GM04503 (cell line): ENCODE results near the gene DLG2.

Experiments
- DNase-seq: peaks from one replicate; pipeline ENCODE4 v3.0.0-alpha.2; 2012; ENCODE audit warnings: low read depth

Gene DLG2

DNA sequence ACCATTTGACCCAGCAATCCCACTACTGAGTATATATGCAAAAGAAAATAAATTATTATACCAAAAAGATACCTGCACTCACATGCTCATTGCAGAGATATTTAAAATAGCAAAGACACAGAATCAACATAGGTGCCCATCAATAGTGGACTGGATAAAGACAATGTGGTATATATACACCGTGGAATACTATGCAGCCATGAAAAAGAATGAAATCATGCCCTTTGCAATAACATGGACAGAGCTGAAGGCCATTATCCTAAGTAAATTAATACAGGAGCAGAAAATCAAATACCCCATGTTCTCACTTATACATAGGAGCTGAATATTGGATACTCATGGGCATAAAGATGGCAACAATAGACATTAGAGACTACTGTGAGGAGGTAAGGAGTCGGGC lies 68.7 kb downstream of the DLG2 start:
- DNase-seq = no peak

DNA sequence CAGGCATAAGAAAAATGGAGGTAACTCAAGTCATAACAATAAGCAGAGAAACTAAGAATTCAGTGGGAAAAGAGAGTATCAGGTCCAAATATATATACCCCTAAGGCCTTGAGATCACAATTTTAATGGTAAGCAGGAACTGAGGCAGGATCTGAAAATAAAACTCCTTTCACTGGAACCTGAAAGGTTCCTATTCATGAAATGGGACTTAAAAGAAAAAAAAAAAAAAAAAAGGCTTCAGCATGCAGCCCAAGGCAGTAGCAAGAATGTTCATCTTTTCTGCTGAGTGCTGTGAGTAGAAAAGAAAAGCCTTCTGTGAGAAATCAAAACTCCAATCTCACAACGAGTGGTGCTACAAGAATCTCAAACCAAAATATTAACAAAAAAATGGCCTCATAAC lies 75.3 kb downstream of the DLG2 start:
- DNase-seq = no peak

DNA sequence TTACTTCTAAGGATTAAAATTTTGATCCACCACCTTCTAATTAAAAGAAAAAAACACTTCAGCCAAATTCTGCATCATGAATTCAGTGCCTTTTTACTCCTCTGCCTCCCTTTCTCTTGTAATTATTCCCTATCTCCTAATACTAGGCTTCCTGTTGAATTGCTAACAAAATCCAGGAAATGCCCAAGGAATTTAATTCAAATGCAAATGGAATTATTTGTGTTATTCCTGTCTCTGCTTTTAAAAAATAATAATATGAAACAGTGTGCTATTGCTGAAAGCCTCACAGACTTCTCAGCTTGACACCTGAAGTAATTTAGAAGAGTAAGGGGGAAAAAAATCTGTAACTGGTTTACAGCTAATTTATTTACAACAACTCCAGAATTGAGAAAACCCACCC lies 85.5 kb downstream of the DLG2 start:
- no peak for DNase-seq

DNA sequence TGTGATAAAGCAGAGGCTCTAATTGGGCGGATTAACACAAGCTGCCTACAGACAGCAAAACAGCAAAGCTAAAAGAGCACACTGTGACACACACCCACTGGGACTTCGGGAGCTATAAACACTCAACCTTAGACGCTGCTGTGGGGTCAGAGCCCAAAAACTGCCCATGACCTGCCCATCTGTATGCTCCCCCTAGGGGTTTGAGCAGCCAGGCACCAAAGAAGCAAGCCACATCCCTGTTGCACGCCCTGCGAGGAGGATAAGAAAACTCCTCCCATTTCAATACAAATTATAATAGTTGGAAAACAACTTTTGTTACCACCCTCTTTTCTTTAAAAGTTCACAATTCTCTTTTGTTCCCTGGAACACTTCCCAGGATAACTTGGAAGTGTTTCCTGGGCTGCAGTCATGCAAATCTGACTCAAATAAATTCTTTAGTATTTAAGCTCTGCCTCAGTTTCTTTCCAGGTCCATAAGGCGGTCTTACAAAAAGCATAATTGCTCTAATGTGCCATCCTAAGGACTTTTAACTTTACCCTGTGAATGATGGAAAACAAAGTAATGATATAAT lies 86.4 kb downstream of the DLG2 start:
- DNase-seq = no peak

DNA sequence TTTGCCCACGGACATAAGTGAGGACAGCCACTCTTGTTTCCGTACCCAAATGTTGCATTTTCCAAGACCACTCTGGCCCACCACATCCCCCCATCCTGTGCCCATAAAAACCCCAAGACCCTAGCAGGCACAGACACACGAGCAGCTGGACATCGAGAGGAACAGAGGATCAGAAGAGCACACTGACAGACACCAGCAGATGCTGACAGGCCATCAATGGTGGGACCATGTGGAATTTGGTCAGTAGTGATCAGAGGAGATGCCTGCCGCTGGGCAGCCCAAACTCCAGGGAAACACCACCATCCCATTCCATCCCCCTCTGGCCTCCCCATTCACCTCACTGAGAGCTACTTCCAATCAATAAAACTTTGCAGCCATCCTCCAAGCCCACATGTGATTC lies 87.0 kb downstream of the DLG2 start:
- no peak for DNase-seq

DNA sequence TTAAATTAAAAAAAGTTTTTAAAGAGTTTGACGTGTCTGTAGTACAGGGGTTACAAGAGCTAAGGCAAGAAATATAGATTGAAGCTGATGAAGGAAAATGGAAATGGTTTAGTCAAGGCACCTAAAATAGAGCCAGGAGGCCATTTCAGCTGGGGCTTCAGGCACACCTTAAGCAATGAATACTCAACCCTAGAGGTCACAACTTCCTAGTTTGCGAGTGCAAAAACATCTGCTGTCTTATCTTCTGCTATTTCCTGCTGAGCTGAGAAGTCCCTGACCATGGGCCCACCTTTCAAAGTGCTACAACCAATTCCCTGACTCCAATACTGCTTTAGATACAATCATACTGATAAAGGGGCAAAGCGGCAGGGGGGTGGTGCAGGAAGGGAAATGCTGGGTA lies 87.4 kb downstream of the DLG2 start:
- no peak for DNase-seq

DNA sequence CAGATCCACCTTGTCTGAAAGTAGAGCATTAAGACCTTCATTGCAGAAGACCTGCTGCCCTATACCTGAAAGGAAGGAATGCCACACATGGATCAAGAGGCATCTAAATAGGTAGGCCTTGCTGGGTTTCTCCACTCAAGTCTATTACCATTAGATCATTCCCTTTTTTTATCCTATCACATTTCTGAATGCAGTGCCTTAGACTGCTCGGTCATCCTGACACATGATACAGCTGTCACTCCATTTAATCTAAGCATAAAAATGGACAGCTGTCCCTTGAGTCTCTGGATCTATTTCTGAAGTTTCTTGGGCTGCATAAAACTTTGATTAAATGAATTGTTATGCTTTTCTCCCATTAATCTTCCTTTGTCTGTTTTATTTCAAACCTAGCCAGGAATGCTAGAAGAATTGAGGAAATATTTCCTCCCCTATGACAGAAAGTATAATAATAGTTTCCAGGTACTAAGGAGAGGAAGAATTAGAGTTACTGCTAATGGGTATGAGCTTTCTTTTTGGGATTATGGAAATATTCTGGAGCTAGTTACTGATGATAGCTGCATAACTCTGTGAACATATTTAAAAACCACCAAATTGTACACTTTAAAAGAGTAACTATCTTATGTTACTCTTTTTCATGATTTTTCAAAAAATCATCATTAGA lies 88.0 kb downstream of the DLG2 start:
- no peak for DNase-seq

DNA sequence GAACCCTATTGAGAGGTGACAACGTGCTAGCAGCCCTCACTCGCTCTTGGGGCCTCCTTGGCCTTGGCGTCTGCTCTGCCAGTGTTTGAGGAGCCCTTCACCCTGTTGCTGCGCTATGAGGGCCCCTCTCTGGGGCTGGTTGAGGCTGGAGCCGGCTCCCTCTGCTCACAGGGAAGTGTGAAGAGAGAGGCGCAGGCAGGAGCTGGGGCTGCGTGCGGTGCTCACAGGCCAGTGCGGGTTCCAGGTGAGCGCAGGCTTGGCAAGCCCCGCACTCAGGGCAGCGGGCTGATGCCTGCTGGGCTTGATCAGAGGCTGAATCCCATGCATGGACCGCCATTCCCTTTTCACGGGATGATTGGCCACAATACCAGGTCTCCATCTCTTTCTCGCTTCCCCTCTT lies 90.7 kb downstream of the DLG2 start:
- DNase-seq = no peak

DNA sequence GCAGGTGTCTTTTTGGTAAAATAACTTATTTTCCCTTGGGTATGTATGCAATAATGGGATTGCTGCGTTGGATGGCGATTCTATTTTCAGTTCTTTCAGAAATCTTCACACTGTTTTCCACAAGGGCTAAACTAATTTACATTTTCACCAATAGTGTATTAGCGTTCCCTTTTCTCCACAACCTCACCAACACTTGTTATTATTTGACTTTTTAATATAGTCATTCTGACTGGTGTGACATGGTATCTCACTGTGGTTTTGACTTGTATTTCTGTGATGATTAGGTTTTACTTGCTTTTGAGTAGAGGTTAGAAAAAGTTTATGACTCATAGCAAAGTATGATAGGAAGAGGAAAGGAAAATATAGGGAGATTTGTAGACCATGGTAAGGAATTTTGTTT lies 92.3 kb downstream of the DLG2 start:
- no peak for DNase-seq

DNA sequence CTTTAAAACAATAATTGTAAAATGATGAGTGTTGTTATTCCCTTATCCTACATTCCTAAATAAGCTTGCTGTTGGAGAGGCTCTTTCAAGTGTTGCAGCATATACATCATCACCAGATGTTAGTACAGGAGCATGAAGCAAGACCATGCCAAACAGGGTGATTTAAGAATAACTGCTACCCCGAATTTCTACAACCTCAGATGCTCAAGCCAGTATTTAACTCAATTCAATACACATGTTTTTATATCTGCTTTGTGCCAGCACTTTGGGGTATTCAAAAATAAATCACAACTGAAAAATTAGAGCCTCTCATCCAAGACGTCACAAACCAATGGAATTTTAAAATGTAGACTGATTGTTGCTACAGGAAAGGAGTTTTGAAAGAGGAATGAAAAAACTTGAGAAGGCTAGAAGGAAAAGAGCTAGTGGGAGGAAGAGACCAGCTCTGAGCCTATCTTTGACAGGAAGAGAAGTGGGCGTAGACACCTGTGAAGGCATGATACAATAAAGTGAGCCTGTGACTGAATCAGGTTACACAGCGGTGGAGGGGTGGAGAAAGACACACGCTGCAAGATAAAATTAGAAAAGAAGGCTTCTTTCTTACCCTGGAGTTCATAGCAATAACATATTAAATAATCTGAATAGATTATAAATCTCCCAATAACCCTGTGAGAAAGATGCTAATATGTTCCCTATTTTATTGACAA lies 95.8 kb downstream of the DLG2 start:
- no peak for DNase-seq

DNA sequence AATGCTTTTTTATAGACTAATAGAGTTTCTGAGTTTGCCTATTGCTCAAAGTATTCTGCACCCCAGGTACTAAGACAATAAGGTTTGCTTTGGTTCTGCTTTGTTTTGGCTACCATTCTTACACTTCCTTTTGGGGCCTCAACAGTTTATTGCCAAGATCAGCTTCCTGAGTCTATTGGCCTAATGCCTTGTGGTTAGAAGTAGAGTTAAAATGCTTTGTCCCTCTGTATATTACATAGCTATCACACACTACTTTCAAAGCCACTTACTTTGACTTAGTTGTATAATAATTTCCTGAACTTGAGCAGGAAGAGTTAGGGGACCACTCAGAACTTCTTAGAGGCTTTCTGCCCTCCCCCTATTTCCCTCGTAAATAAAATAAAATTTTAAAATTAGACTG lies 96.5 kb downstream of the DLG2 start:
- DNase-seq = no peak

DNA sequence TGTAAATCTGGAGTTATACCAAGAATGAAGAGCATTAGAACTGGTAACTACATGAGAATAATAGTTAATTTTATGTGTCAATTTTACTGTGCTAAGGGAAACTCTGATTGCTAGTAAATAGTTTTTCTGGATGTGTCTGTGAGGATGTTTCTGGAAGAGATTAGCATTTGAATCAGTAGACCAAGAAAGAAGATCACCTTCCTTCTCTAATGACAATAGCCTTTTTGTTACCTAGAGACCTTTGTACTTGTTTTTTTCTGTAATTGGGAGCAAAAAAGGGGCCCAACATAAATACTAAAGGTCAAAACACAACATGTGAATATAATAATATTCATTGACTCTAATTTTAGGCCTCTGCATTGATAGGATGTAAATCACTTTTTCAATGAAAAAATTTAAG lies 100.6 kb downstream of the DLG2 start:
- DNase-seq = no peak

DNA sequence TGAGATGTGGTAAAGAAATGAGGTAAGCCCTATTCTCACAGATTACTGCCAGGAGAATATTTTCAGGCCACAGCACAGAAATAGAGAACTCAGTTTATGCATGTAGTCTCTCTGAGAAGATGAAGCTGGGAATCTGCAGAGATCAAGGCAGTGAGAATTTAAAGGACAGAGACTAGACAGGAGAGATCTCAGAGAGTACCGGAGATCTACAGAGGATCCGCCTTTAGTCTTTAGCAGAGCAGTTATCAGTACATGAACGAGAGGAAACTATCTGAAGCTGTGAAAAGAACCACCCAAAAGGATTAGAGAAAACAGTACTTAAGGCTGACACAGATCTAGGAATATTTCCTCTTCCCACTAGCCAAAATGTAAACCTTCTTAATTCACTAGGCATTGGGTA lies 101.5 kb downstream of the DLG2 start:
- DNase-seq = no peak

DNA sequence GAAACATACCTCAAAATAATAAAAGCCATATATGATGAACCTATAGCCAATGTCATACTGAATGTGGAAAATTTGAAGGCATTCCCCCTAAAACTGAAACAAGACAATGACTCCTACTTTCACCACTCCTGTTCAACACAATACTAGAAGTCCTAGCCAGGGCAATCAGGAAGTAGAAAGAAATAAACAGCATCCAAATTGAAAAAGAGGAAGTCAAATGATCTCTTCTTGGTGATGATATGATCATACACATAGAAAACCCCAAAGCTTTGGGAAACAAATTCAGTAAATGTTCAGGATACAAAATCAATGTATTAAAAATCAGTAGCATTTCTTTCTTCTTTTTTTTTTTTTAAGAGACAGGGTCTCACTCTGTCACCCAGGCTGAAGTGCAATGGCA lies 109.9 kb downstream of the DLG2 start:
- DNase-seq = no peak

DNA sequence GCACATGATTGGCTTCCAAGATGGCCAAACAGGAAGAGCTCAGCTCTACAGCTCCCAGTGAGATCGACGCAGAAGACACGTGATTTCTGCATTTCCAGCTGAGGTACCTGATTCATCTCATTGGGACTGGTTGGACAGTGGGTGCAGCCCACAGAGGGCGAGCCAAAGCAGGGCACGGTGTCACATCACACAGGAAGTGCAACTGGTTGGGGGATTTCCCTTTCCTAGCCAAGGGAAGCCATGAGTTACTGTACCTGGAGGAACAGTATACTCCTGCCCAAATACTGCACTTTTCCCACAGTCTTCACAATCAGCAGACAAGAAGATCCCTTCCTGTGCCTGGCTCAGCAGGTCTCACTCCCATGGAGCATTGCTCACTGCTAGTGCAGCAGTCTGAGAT lies 131.2 kb downstream of the DLG2 start:
- no peak for DNase-seq

DNA sequence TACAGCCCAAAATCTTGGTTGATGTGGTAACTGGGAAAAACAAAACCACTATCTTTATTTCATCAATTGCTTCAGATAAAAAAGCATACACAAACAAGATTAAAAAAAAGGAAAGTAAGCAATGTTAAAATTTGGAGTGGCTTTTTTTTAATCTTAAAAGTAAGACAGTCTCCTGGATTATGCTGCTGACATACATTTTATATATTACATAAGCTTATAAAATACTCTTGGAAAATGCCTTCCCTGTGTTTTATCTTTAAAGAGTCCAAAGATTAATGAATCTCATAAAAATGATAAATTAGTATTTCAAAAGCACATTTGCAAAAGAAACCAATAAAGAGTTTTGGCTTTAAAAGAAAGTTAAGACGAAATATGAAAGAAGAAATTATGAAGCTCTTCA lies 132.7 kb downstream of the DLG2 start:
- no peak for DNase-seq

DNA sequence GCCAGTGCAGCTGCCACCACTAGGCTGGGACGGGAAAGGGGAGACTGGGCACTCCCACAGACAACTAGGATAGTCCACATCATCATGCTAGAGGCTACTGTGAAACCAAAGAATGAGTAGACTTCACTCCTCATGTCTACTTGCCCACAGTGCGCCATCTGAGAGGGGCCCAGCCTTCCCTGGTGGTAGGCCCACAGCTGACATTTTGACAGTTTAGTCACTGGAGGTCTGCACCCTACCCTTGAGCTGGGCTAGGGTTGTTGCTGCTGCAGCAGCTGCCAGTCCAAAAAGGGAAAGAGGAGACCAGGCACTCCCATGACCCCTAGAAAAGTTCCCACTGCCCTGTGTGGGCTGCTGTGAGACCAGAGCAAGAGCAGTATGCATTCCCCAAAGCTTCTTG lies 141.2 kb downstream of the DLG2 start:
- DNase-seq = no peak

DNA sequence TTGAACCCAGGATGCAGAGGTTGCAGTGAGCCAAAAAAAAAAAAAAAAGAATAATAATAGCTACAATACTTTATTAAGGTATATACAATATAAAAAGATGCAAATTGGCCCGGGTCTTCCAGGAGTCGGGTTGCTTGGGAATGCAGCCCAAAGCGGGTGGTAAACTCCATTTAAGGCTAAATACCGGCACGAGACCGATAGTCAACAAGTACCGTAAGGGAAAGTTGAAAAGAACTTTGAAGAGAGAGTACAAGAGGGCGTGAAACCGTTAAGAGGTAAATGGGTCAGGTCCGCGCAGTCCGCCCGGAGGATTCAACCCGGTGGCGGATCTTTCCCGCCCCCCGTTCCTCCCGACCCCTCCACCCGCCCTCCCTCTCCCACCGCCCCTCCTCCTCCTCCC lies 143.3 kb downstream of the DLG2 start:
- no peak for DNase-seq

DNA sequence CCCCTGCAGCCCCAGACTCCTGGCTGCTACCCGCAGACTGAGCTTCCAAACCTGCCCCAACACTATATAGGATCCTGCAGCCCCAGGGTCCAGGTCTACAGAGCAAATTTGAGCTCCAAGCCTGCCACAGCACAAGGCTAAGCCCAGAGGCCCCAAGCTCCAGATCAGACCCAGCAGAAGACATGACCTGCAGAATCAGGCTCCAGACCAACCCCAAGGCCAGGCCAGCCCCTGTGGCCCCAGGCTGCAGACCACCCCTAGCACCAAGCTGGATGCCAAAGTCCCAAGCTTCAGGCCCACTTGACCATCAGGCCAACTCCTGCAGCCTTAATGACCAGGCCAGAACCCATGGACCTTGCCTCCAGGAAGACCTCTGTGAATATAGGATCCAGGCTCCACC lies 145.3 kb downstream of the DLG2 start:
- DNase-seq = no peak

DNA sequence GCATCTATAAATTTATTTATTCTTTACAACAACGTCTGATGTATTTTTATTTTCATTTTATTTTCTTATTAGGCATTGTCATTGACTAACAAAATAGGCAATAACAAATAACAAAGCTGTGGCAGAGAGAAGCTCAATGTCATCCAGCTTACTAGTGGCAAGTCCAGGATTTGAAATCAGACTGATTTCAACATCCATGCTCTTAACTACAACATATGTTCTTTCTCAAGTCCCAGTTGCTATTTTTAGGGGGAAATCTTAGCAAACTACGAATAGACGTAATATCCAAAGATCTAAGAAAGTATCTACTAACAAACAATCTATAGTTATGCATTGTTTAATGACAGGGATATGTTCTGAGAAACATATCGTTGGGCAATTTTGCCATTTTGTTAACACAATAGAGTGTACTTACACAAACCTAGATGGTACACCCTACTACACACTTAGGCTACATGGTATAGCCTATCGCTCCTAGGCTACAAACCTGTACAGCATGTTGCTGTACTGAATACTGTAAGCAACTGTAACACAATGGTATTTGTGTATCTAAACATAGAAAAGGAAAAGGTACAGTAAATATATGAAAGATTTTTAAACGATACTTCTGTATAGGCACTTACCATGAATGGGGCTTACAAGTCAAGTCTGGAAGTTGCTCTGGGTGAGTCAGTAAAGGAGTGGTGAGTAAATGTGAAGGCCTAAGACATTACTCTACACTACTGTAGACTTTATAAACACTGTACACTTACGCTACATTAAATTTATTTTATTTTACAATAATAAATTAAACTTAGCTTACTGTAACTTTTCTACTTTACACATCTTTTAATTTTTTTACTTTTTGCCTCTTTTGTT lies 151.3 kb downstream of the DLG2 start:
- DNase-seq = no peak

DNA sequence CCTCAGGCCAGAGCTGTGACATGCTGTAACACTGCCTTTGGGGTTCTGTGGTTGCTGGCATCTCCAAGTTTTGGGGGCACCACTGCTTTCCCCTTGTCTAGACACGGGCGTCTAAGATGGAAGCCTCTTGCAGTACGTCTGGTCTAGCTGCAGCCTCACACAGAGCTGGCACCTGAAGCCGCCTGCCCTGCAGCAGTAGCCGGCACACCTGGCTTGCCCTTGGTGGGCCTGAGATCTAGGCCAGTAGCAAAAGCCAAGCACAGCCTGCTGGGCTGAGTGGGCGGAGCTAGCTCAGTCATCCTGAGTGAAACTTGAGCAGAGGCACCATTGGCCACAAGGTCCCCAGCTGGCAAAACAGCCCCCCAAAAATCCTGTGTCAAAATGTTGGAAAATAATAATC lies 154.2 kb downstream of the DLG2 start:
- DNase-seq = no peak

DNA sequence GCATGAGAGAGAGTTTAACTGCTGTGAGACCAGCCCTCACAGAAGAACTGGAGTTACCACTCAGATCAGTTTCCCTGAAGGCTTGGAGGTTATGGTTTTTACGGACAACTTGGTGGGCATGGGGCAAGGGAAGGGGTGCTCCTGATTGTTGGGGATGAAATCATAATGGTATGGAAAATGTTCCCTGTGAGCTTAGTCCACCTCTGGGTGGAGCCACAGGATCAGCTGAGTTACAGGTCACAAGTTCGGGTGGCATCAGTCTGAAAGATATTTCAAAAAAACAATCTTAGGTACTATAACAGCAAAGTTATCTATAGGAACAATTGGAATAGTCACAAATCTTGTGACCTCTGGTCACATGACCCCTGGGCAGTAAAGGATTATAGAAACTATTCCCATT lies 162.9 kb downstream of the DLG2 start:
- DNase-seq = no peak

DNA sequence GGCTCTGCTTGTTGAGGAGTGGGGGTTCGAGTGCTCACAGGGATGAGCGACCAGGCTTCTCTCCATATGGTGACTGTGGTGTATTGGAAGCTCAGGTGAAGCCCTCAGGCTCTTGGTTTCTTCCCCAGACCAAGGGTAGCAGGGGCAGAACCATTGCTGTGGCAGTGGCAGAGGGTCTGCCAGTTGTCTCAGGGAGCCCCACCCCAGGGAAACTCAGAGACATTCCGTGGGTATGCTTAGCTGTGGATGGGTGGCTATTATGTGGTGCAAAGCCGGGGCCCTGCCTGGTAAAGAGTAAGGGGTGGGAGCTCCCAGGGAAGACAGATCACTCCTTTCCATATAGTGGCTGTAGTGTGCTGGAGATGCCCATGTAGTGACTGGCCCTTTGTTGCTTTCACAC lies 167.8 kb downstream of the DLG2 start:
- no peak for DNase-seq
